ENCODE measurements around the gene MSH5. TPM values are rescaled to one million over a fixed set of nuclear protein-coding genes. Genes with fewer than 3 reads are reported as not detected.

MSH5 gene
- total RNA-seq, 3 donors from 2014 or later, result 14.1 to 29.9 (median 29.7) TPM

DNA sequence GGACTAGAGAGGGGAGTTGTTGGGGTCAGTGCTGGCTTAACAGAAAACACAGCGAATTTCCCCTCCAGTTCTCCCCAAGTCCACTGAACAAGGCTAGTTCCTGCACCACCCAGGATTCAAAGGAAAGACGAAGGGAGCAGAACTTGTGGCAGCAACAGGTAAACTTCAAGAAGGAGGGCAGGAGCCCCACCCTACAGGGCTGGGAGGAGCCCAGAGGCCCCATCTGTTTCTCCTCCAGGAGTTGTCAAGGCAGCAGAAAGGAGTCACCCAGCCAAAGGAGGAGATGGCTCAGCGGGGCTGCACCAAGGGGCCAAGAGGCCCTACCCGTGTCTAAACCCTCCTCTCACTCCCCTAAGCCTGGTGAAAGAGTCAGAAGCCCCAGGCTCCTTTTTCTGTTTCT is 24.4 kb downstream of the MSH5 start:
- intact Hi-C loops (cut with DNase I, micrococcal nuclease), result no loop called here
- Histone ChIP-seq H3K4me1 (ENCODE audit: low read depth) (no peaks in the 10 kb centered on the region), H3K4me3 (no peak overlapping the region), H3K36me3 (ENCODE audit: low read depth) (no peaks in the 10 kb centered on the region), H3K9me3 (no peaks in the 10 kb centered on the region)
- TF ChIP-seq CTCF (IDR thresholded peaks at IDR 0.05), result no peak
- no peak for ATAC-seq
- DNase-seq, result no peak

DNA sequence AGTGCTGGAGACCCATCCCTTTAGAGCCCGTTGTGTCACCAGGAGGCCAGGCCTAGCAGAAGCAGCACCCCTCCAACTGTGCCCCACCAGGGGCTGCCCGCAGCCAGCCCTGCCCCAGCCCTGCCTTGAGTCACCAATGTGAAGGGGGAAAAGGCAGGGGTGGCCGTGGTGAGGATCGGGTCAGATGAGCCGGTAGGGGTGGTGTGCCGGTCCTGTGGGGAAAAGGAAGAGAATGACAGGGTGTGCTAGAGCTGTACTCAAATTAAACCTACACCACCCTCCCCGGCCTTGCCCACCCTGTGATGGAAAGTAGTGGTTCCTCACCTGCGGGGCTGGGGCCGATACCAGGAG is 25.7 kb downstream of the MSH5 start:
- no peak for TF ChIP-seq CTCF (IDR thresholded peaks at IDR 0.05)
- Histone ChIP-seq H3K36me3 (ENCODE audit: low read depth) (no peaks in the 10 kb centered on the region), H3K4me3 (no peak overlapping the region), H3K4me1 (ENCODE audit: low read depth) (peaks cover 6% of the 10 kb centered on the region), H3K9me3 (no peaks in the 10 kb centered on the region)
- intact Hi-C loops (cut with DNase I, micrococcal nuclease), result no loop called here
- no peak for ATAC-seq
- no peak for DNase-seq

- ATAC-seq (peak; percentile 16), DNase-seq (no peak)
- Histone ChIP-seq H3K4me1 (ENCODE audit: low read depth) (peaks cover 6% of the 10 kb centered on the region), H3K36me3 (ENCODE audit: low read depth) (no peaks in the 10 kb centered on the region), H3K4me3 (no peak overlapping the region), H3K9me3 (no peaks in the 10 kb centered on the region)
- no peak for TF ChIP-seq CTCF (IDR thresholded peaks at IDR 0.05)
- intact Hi-C loops (cut with DNase I, micrococcal nuclease), result no loop called here
These were observed 26.3 kb downstream of the MSH5 start for GRCh38 chr6:31765910-31766794.

DNA sequence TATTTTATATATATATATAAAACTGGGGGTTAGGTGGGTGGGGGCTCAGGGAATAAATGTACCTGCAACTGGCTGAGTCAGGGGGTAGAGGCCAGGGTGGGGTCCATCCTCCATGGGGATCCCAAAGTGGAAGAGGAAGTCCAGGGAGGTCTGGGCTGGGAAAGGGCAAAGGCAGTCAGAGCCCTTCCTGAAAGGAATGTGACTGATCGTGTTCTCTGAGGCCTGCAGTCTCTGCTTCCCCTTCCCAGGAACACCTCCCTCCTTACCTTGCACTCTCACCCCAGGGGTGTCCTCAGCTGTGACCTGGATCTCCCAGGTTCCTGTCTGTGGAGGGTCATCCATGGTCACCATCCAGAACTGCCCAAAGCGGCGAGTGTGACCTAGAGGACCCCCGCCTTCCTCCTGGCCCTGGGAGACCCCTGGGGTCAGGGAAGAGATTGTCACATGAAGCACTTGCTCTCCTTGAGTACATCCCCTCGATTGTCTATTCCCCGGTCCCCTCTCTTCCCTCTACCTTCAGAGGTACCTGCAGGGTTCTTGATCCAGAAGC is 27.4 kb downstream of the MSH5 start:
- Histone ChIP-seq H3K4me3 (no peak overlapping the region), H3K4me1 (ENCODE audit: low read depth) (peaks cover 7% of the 10 kb centered on the region), H3K36me3 (ENCODE audit: low read depth) (no peaks in the 10 kb centered on the region), H3K9me3 (no peaks in the 10 kb centered on the region)
- no peak for TF ChIP-seq CTCF (IDR thresholded peaks at IDR 0.05)
- ATAC-seq (no peak), DNase-seq (no peak)
- intact Hi-C loops (cut with DNase I, micrococcal nuclease), result no loop called here

- Histone ChIP-seq H3K4me1 (ENCODE audit: low read depth) (peaks cover 11% of the 10 kb centered on the region), H3K36me3 (ENCODE audit: low read depth) (no peaks in the 10 kb centered on the region), H3K9me3 (no peaks in the 10 kb centered on the region), H3K4me3 (no peak overlapping the region)
- DNase-seq (no peak), ATAC-seq (no peak)
- TF ChIP-seq CTCF (IDR thresholded peaks at IDR 0.05), result no peak
- intact Hi-C loops (cut with DNase I, micrococcal nuclease), result no loop called here
These were observed 28.8 kb downstream of the MSH5 start for GRCh38 chr6:31768363-31769257.

Measured in mucosa of descending colon (tissue), 3 donors.